Thoracic aorta (tissue), 2 donors: ENCODE results near the gene ADIPOR2. TPM values are rescaled to one million over a fixed set of nuclear protein-coding genes. Genes with fewer than 3 reads are reported as not detected.

Experiments
- ATAC-seq: fragments of 150-250 bp; one replicate; pipeline ENCODE4 v1.8.0; 2017; ENCODE audit warnings: low read depth; ENCODE audit not compliant: insufficient number of reproducible peaks, low FRiP score
- DNase-seq: peaks from one replicate; pipeline ENCODE4 v3.0.0-alpha.2; 2020; ENCODE audit warnings: low spot score
- H3K27ac ChIP-seq, 2 donors: fragments of 200-600 bp; sonication (generic); 1 replicate in 1 of 2; 2 replicates in 1 of 2; pipeline ENCODE4 v1.5.1; 2016; ENCODE audit warnings: mild to moderate bottlenecking in 2 of 2, moderate library complexity in 2 of 2
- H3K27me3 ChIP-seq: fragments of 200-600 bp; sonication (generic); replicated peaks from 2 replicates; pipeline ENCODE4 v1.6.0; 2016; ENCODE audit warnings: mild to moderate bottlenecking; ENCODE audit not compliant: insufficient read depth
- H3K36me3 ChIP-seq: fragments of 200-600 bp; sonication (generic); one replicate; pipeline ENCODE4 v1.5.1; 2016
- H3K4me1 ChIP-seq, 2 donors: fragments of 200-600 bp; sonication (generic); 1 replicate in 1 of 2; 2 replicates in 1 of 2; pipeline versions ENCODE4 v1.5.1 to v1.6.0; 2016; ENCODE audit warnings: low read depth in 2 of 2, mild to moderate bottlenecking in 1 of 2; ENCODE audit not compliant: control insufficient read depth in 1 of 2
- H3K4me3 ChIP-seq: fragments of 200-600 bp; sonication (generic); 2 replicates; pipeline ENCODE4 v1.5.1; 2016; ENCODE audit warnings: mild to moderate bottlenecking
- H3K9me3 ChIP-seq: fragments of 200-600 bp; sonication (generic); 2 replicates; pipeline ENCODE4 v1.5.1; 2016
- total RNA-seq, 2 donors: library from RNA; depleted of rRNA; stranded (reverse); fragments of >200 nt; gene quantifications; one replicate each; pipeline versions ENCODE4 v1.1.0 to v1.2.3, GENCODE V29; 2016
- TF ChIP-seq, protein P1 (sequence below): fragments of 200-600 bp; sonication (generic); IDR thresholded peaks from one replicate; pipeline ENCODE4 v1.5.1; 2019; ENCODE audit warnings: antibody characterized with exemption

The ADIPOR2 gene
- total RNA-seq, 2 donors from 2014 or later = 24.2 to 43.0 TPM

DNA sequence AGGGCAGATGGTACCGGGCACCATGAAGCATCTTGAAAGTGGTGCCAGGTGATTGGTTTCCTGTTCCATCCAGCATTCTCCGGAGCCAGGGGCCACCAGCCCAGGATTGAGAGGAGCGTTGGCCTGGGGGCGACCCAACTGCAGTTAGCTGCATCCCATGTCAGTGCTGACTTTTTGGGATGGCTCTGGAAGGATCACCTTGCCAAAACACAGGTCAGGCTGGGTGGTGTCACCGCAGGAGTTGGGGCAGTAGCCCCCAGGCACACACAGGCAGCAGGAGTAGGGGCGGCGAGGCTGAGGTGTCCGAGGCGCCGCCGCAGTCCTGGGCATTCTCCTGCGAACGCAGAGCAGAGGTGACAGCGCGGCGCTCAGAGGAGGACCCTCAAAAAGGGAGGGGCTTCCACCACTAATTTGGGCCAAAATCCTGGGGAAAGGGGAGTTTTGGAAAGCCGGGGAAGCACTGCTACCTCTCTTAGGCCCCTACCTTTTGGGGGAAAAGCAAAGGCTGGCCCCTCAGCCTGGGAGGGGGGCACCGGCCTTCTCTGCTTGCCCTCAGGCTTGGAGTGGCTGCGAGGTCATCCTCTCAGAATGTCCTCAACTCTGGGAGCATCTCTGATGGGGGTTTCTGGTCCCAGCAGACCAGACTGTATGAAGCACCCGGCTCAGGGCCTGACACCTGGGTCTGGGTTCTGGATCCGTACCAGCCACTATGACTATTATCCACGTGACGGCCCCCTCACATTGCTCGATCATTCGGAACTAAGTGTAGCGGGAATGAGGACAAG, 102.7 kb downstream of the ADIPOR2 start:
- peaks cover 0 to 22% of the 10 kb centered on the region in 2 donors for H3K4me1 ChIP-seq
- no peaks in the 10 kb centered on the region for H3K36me3 ChIP-seq
- H3K27ac ChIP-seq = no peak overlapping the region
- H3K9me3 ChIP-seq = no peaks in the 10 kb centered on the region
- no peaks in the 10 kb centered on the region for H3K27me3 ChIP-seq
- no peak for ATAC-seq
- DNase-seq = no peak
- TF ChIP-seq, protein P1, sequence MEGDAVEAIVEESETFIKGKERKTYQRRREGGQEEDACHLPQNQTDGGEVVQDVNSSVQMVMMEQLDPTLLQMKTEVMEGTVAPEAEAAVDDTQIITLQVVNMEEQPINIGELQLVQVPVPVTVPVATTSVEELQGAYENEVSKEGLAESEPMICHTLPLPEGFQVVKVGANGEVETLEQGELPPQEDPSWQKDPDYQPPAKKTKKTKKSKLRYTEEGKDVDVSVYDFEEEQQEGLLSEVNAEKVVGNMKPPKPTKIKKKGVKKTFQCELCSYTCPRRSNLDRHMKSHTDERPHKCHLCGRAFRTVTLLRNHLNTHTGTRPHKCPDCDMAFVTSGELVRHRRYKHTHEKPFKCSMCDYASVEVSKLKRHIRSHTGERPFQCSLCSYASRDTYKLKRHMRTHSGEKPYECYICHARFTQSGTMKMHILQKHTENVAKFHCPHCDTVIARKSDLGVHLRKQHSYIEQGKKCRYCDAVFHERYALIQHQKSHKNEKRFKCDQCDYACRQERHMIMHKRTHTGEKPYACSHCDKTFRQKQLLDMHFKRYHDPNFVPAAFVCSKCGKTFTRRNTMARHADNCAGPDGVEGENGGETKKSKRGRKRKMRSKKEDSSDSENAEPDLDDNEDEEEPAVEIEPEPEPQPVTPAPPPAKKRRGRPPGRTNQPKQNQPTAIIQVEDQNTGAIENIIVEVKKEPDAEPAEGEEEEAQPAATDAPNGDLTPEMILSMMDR = no peak
- H3K4me3 ChIP-seq = no peak overlapping the region

DNA sequence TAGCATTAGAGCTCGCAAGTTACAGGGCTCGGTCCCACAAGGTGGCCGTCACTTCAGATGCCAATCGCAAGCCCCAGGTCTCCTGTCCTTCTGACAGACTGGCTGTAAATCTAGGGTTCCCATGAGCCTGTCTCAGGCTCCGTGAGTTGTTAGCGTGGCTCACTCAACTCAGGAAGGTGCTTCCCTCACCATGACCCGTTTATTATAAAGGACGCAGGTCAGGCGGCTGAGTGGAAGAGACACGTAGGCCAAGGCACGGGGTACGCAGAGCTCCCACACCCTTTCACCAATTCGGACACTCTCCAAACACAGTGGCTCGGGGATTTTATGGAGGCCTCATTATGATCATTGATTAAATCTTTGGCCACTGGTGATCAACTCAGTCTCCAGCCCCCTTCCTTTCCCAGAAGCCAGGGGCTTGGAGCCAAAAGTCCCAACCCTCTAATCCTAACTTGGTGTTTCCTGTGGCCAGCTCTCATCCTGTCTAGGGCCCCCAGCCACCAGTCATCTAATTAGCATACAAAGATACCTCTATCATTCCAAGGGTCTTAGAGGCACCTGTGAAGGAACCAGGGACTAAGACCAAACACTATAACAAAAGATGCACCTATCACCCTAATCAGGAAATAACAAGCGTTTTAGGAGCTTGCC, 103.7 kb downstream of the ADIPOR2 start:
- TF ChIP-seq, protein P1 = no peak
- Histone ChIP-seq H3K4me3 (no peak overlapping the region), H3K9me3 (no peaks in the 10 kb centered on the region), H3K27me3 (no peaks in the 10 kb centered on the region), H3K4me1 (peaks cover 0 to 22% of the 10 kb centered on the region in 2 donors), H3K36me3 (no peaks in the 10 kb centered on the region), H3K27ac (no peak overlapping the region)
- ATAC-seq (no peak), DNase-seq (no peak)

DNA sequence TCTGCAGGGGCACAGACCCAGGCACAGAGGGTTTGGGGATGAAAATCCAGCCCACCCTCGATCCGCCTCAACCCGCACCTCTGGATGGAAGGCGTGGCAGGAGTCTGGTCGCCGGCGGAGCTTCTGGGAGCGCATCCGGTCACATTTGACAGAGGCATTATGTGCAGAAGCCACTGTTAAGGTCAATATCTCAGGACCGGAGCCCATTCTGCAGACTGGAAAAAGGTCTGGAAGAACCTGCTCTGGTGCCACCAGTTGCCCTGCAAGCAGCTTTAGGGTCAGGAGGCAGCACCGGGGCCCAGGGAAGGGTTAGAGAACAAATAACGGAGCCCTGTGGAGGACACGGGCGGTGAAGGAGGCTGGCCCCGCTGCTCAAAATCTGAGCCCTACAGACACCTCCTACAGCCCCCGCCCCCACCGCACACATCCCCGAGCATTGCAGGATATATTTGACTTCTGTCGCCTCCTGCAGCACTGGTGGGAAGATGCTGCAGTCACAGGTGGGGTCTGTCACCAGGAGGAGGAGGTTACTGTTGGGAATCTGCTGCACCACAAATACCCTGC, 104.4 kb downstream of the ADIPOR2 start:
- TF ChIP-seq, protein P1 = no peak
- ATAC-seq (no peak), DNase-seq (no peak)
- no peaks in the 10 kb centered on the region for H3K27me3 ChIP-seq
- peaks cover 0 to 22% of the 10 kb centered on the region in 2 donors for H3K4me1 ChIP-seq
- no peaks in the 10 kb centered on the region for H3K36me3 ChIP-seq
- H3K9me3 ChIP-seq = no peaks in the 10 kb centered on the region
- peak overlapping the region; percentile 70 for H3K4me3 ChIP-seq
- no peak overlapping the region for H3K27ac ChIP-seq

DNA sequence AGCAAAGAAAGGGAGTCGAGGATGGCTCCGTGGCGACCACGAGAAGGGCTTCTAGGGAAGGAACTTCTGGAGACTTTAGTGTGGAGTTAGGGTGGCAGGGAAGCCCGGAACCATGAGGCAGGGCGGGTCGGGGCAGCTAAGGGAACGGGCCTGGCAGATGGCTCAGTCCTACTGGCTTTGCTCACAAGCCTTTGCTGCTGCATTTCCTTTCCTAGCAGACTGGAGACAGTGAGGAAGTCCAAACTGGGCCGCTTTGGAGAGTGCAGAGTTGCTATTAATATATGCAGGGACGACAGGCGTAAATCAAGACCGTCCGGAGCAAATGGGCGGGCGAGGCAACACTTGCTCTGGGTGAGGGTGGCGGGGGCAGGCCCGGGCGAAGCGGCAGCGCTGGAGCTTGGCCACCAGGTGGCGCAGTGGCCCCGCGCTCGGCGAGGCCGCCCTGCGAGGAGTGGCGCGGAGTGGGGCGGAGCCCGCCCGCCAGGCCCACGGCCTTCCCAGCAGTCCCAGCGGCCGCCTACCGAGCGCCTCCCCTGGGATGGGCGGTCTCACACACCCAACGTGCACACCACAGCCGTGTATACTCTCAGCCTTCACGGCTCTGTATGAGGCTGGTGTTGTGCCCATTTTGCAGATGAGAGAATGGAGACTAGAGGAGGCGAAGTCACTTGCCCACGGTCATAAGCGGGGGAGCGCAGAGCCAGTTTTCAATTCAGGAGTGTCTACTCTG, 105.1 kb downstream of the ADIPOR2 start:
- Histone ChIP-seq H3K4me1 (peaks cover 0 to 22% of the 10 kb centered on the region in 2 donors), H3K9me3 (no peaks in the 10 kb centered on the region), H3K4me3 (peak overlapping the region; percentile 70), H3K36me3 (no peaks in the 10 kb centered on the region), H3K27me3 (no peaks in the 10 kb centered on the region), H3K27ac (peak overlapping the region; percentile 47 to 63)
- TF ChIP-seq, protein P1 = peak; percentile 100
- peak; percentile 53 for DNase-seq
- peak; percentile 79 for ATAC-seq
